ENCODE measurements around the gene PROSER2.
A peak's percentile ranks its signal among the peaks of the same experiment; 100 is the strongest.

Gene PROSER2

DNA sequence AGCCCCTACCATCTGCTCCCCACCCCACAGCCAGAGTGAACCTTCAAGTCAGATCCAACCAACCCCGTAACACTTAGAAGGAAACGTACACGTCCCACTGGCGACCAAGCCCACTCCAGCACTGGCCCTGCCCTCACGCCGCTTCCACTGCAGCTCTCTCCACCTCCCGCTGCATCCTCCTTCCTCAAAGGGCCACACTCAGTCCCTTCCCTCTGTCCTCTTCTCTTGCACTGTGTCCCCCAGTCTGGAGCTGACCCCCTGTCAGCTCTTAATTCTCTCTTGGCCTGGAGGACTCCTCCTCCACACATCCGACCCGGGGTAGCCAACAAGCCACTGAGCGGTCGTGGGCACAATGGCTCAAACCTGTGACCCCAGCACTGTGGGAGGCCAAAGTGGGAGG is 85.8 kb downstream of the PROSER2 start:
- peaks cover 27% of the 10 kb centered on the region for H3K27me3 Mint-ChIP-seq
- H3K36me3 Mint-ChIP-seq, result no peaks in the 10 kb centered on the region
- no peak overlapping the region for H3K4me3 Mint-ChIP-seq
- no peak for ATAC-seq
- H3K4me1 Mint-ChIP-seq, result peaks cover 7% of the 10 kb centered on the region
- no peaks in the 10 kb centered on the region for H3K9me3 Mint-ChIP-seq
- H3K27ac Mint-ChIP-seq, result no peak overlapping the region

DNA sequence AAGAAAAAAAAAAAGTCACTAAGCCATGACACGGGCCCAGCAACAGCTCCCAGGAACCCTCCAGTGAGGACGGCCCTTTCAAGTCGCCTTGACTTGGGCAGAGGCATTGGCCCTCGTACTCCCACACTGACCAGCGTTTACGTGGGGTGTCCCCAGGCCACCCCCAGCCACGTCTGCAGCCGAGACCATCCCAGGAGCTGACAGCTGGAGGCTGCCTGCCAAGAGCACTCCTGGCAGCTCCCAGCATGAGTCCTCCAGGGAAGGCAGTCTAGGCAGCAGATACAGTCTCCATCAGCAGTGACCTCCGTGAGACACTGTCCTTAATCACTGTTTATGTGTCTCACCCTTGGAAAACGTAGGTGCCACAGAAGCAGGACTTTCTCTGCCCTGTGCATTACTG is 86.5 kb downstream of the PROSER2 start:
- H3K9me3 Mint-ChIP-seq, result no peaks in the 10 kb centered on the region
- no peak for ATAC-seq

DNA sequence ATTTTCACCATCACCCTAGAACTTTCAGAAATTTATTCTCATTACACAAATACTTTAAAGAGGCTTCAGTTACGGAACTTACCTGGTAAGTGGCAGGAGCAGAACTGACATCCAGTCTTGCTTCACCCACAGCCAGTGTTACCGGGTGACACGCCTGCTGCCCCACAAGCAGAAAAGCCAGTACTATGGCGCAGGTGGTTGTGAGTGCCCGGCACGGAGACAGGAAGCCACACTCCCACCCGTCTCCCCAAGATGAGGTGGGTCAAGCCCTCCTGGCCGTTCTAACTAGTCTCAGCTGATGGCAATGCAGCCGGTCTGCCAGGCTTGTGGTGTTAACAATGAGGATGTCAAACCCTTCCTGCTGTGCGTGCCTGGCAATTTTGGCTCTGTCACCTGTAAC is 86.9 kb downstream of the PROSER2 start:
- Mint-ChIP-seq H3K4me3 (no peak overlapping the region), H3K36me3 (no peaks in the 10 kb centered on the region), H3K27me3 (peaks cover 27% of the 10 kb centered on the region), H3K9me3 (no peaks in the 10 kb centered on the region), H3K27ac (no peak overlapping the region), H3K4me1 (peaks cover 7% of the 10 kb centered on the region)
- no peak for ATAC-seq

More for the DNA sequence above, 86.5 kb downstream of the PROSER2 start:
- H3K27ac Mint-ChIP-seq, result no peak overlapping the region
- H3K36me3 Mint-ChIP-seq, result no peaks in the 10 kb centered on the region
- peaks cover 27% of the 10 kb centered on the region for H3K27me3 Mint-ChIP-seq
- no peak overlapping the region for H3K4me3 Mint-ChIP-seq
- peaks cover 7% of the 10 kb centered on the region for H3K4me1 Mint-ChIP-seq

DNA sequence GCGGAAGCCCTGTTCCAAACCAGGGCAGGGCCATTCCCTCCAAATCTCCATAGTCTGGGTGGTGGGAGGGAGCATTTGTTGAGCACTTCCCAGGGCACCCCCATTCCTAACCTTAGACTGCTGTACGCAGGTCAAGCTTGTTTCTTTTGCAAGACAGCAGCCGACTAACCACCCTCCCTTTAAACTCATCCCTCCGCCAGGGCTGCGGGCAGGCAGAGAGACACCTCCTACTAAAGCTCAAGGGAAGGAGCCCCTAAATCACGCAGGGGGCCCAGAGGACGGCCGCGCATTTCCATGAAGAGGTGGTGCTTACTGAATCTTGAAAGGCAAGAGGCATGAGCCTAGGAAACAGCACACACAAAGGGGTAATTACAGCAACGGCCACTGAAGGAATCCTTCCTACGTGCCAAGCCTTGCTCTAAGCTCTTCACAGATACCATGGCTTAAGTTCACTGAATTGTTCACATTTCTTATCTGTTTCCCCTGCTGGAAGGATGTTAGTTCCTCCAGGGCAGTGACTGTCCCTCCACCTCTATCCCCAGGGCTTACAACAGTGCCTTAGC is 90.0 kb downstream of the PROSER2 start:
- H3K9me3 Mint-ChIP-seq, result no peaks in the 10 kb centered on the region
- peaks cover 18% of the 10 kb centered on the region for H3K27me3 Mint-ChIP-seq
- no peak overlapping the region for H3K27ac Mint-ChIP-seq
- H3K36me3 Mint-ChIP-seq, result peaks cover 1% of the 10 kb centered on the region
- no peak overlapping the region for H3K4me3 Mint-ChIP-seq
- H3K4me1 Mint-ChIP-seq, result no peaks in the 10 kb centered on the region
- no peak for ATAC-seq

DNA sequence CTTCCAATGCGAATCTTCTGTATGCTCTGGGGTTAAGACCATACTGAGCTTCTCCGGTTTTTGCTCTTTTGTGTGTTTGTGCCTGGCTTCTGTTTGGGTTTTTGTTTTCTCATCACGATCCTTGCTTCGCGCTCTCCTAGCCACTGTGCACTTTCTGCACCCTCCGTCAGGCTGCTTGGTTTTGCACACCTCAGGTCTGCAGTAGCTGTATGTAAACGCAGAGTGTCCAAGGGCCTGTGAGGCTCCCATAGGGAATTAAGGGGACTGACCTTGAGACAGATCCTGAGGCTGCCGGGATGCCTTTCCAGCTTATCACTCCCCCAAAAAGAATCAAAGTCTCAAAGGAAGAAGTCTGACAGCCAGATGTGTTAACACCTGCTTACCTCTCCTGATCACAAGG is 95.2 kb downstream of the PROSER2 start:
- H3K4me1 Mint-ChIP-seq, result no peaks in the 10 kb centered on the region
- no peaks in the 10 kb centered on the region for H3K9me3 Mint-ChIP-seq
- no peak for ATAC-seq
- no peak overlapping the region for H3K4me3 Mint-ChIP-seq
- H3K27ac Mint-ChIP-seq, result no peak overlapping the region
- no peaks in the 10 kb centered on the region for H3K27me3 Mint-ChIP-seq
- H3K36me3 Mint-ChIP-seq, result peaks cover 40% of the 10 kb centered on the region

DNA sequence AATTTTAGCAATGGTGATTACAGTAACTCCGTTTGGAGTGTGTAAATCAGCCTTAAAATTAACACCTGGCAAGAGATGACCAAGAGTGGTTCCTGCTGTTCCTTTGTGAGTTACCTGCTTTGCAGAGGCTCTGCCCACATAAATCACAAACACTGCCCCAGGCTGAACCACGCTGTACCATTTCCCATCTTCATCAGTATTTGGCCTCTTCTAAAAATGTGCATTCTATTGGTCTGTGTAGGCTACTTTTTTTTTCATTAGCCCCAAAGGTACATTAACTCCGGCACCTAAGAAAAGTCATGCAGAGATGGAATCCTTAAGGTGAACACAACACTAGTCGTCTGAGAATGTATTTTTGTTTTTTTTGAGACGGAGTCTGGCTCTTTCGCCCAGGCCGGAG is 96.1 kb downstream of the PROSER2 start:
- Mint-ChIP-seq H3K9me3 (no peaks in the 10 kb centered on the region), H3K4me1 (no peaks in the 10 kb centered on the region), H3K4me3 (no peak overlapping the region), H3K27me3 (no peaks in the 10 kb centered on the region), H3K27ac (peak overlapping the region; percentile 19), H3K36me3 (peaks cover 40% of the 10 kb centered on the region)
- no peak for ATAC-seq
